Subcutaneous abdominal adipose tissue (tissue), 5 donors: ENCODE measurements around the gene HAS3.

Source experiments
- H3K27ac ChIP-seq: one replicate; pipeline ENCODE4 v1.7.0; 2013; ENCODE audit warnings: low read depth, mild to moderate bottlenecking, inconsistent platforms, low read length, moderate library complexity
- H3K27me3 ChIP-seq, 5 donors: one replicate each; pipeline ENCODE4 v1.7.0; 2013; ENCODE audit warnings: low read length in 5 of 5, inconsistent platforms in 1 of 5; ENCODE audit not compliant: control insufficient read depth in 5 of 5, insufficient read depth in 4 of 5
- H3K36me3 ChIP-seq, 5 donors: one replicate each; pipeline ENCODE4 v1.7.0; 2013; ENCODE audit warnings: low read length in 5 of 5; ENCODE audit not compliant: control insufficient read depth in 5 of 5, insufficient read depth in 5 of 5
- H3K4me1 ChIP-seq, 5 donors: one replicate each; pipeline ENCODE4 v1.7.0; 2013; ENCODE audit warnings: low read length in 5 of 5, mild to moderate bottlenecking in 3 of 5, moderate library complexity in 1 of 5; ENCODE audit not compliant: control insufficient read depth in 5 of 5, insufficient read depth in 5 of 5
- H3K4me3 ChIP-seq, 5 donors: one replicate each; pipeline ENCODE4 v1.7.0; 2013; ENCODE audit warnings: low read length in 5 of 5, low read depth in 1 of 5
- H3K9ac ChIP-seq, 5 donors: one replicate each; pipeline ENCODE4 v1.7.0; 2013; ENCODE audit warnings: low read length in 5 of 5, mild to moderate bottlenecking in 4 of 5, moderate library complexity in 3 of 5
- H3K9me3 ChIP-seq, 5 donors: one replicate each; pipeline ENCODE4 v1.7.0; 2013; ENCODE audit warnings: low read length in 5 of 5; ENCODE audit not compliant: control insufficient read depth in 5 of 5
- donor health status: healthy.
- donor health status: healthy.
- donor health status: healthy.
- donor health status: healthy.
- donor health status: healthy.

Gene HAS3

DNA sequence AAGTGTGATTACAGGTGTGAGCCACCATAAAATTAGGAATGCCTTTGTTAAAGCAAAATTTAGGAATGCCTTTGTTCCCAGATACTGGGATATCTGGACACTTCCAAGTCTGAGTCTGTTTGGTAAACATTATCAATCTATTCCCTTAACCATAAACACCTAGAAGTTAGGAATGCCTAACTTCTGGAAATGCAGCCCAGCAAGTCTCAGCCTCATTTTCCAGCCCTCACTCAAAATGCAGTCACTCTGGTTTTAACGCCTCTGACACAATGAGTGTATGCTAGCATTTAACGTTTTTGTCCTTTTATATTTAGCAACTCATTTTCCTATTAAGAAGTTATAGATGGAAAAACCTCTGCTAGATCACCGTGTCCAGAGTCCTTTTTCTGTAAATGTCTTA is 34.4 kb upstream of the HAS3 start:
- H3K9me3 ChIP-seq, result no peaks in the 10 kb centered on the region
- no peak overlapping the region for H3K4me3 ChIP-seq
- H3K27ac ChIP-seq, result no peak overlapping the region
- no peak overlapping the region for H3K9ac ChIP-seq
- H3K36me3 ChIP-seq, result peaks cover 0 to 2% (median 0%) of the 10 kb centered on the region in 5 donors
- peaks cover 0 to 12% (median 3%) of the 10 kb centered on the region in 5 donors for H3K4me1 ChIP-seq
- H3K27me3 ChIP-seq, result no peaks in the 10 kb centered on the region

- H3K27me3 ChIP-seq, result no peaks in the 10 kb centered on the region
- peaks cover 0 to 12% (median 3%) of the 10 kb centered on the region in 5 donors for H3K4me1 ChIP-seq
- no peak overlapping the region for H3K4me3 ChIP-seq
- H3K27ac ChIP-seq, result no peak overlapping the region
- no peak overlapping the region for H3K9ac ChIP-seq
- H3K9me3 ChIP-seq, result no peaks in the 10 kb centered on the region
- H3K36me3 ChIP-seq, result peaks cover 0 to 2% (median 0%) of the 10 kb centered on the region in 5 donors
Measured at GRCh38 chr16:69072640-69072974, 32.8 kb upstream of the HAS3 start.

- H3K9me3 ChIP-seq, result no peaks in the 10 kb centered on the region
- H3K36me3 ChIP-seq, result peaks cover 0 to 2% (median 0%) of the 10 kb centered on the region in 5 donors
- no peak overlapping the region for H3K27ac ChIP-seq
- H3K9ac ChIP-seq, result no peak overlapping the region
- H3K27me3 ChIP-seq, result no peaks in the 10 kb centered on the region
- peaks cover 0 to 12% (median 3%) of the 10 kb centered on the region in 5 donors for H3K4me1 ChIP-seq
- H3K4me3 ChIP-seq, result no peak overlapping the region
Measured at GRCh38 chr16:69073181-69073702, 32.2 kb upstream of the HAS3 start.

DNA sequence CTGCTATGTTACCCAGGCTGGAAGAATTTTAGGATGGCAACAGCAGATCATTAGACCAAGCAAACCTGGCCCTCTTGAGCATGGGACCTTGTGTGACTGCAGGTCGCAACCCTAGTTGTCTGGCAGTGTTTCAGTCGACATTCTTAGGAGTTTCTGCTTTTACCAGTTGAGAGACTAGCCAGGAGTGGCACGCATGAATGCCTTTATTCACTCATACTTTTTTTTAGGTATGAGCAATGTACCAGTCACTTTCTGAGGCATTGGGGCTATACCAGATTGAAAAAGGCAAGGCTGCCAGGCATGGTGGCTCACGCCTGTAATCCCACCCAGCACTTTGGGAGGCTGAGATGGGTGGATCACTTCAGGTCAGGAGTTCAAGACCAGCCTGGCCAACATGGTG is 28.2 kb upstream of the HAS3 start:
- no peaks in the 10 kb centered on the region for H3K9me3 ChIP-seq
- no peaks in the 10 kb centered on the region for H3K36me3 ChIP-seq
- no peak overlapping the region for H3K27ac ChIP-seq
- no peak overlapping the region for H3K9ac ChIP-seq
- no peak overlapping the region for H3K4me3 ChIP-seq
- H3K27me3 ChIP-seq, result no peaks in the 10 kb centered on the region
- peaks cover 0 to 10% (median 3%) of the 10 kb centered on the region in 5 donors for H3K4me1 ChIP-seq

DNA sequence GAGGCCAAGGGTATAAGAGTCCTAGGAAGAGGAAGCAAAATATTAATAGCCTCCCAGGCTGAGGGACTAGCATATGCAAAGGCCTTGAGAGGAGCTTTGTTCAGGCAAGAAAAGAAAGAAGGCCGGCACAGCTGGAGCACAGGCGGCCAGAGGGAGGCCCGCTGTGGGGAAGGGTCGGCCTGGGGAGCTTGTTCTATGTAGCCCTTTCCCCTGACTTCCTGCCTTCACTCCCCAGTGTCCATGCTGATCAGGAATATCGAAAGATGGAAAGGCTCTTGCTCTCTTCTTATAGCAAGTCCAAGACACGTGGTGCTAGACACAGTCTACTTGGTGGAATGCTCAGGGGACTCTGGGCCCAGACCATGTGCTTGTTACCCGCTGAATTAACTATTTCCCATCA is 27.4 kb upstream of the HAS3 start:
- H3K27ac ChIP-seq, result no peak overlapping the region
- peaks cover 0 to 4% (median 0%) of the 10 kb centered on the region in 5 donors for H3K4me1 ChIP-seq
- H3K36me3 ChIP-seq, result no peaks in the 10 kb centered on the region
- H3K9me3 ChIP-seq, result no peaks in the 10 kb centered on the region
- H3K27me3 ChIP-seq, result no peaks in the 10 kb centered on the region
- no peak overlapping the region for H3K9ac ChIP-seq
- no peak overlapping the region for H3K4me3 ChIP-seq

GRCh38 chr16:69079697-69080096 is 25.8 kb upstream of the HAS3 start:
- Histone ChIP-seq H3K27ac (no peak overlapping the region), H3K9ac (no peak overlapping the region), H3K27me3 (no peaks in the 10 kb centered on the region), H3K36me3 (peaks cover 0 to 15% (median 7%) of the 10 kb centered on the region in 5 donors), H3K4me3 (no peak overlapping the region), H3K9me3 (no peaks in the 10 kb centered on the region), H3K4me1 (no peaks in the 10 kb centered on the region)

DNA sequence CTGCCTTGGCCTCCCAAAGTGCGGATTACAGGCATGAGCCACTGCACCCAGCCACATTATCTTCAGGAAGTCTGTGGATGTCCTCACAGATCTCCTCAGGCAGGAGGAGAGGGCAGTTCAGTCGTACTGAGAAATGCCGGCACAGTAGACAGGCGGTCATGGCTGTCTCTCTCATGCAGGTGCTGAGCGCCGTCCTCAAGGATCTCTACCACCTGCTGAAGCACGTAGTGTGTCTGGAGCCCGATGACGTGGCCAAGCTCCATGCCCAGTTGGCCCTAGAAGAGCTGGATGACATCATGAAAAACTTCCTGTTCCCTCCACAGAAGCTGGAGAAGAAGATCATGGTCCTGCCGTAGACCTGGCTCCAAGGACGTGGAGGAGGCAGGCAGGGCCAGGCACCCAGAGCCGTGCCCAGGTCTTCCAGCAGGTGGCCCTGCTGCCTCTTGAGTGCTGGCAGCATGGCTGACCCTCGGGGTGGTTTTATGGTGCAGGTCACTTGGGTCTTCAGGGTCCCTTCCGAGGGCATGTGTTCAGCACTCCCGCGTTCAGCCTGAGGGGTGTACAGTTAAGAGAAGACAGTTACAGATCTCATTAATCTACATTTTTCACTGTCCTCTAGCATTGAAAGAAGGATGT is 22.0 kb upstream of the HAS3 start:
- H3K27ac ChIP-seq, result no peak overlapping the region
- no peaks in the 10 kb centered on the region for H3K9me3 ChIP-seq
- H3K4me1 ChIP-seq, result peaks cover 0 to 10% (median 2%) of the 10 kb centered on the region in 5 donors
- peaks cover 0 to 19% (median 11%) of the 10 kb centered on the region in 5 donors for H3K36me3 ChIP-seq
- H3K9ac ChIP-seq, result no peak overlapping the region
- no peak overlapping the region for H3K4me3 ChIP-seq
- no peaks in the 10 kb centered on the region for H3K27me3 ChIP-seq

DNA sequence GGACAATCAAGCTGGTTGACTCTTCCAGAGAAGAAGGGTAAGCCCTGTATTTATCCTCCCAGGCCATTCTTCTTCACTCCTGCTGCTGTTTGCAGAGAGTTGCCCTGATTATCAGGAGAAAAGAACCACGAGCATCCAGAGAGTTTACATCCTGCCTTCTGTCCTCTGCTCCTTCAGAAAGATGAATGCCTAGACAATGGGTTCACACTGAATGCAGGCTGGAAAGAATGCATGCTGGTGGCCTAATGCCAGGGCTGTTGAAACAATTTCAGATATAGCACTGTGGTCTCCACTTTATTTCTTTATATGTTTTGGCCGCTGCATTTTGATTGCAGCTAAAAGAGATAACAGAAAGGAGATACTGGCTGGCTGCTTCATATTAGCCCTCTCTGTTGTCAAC is 21.2 kb upstream of the HAS3 start:
- H3K4me1 ChIP-seq, result peaks cover 0 to 18% (median 2%) of the 10 kb centered on the region in 5 donors
- peaks cover 0 to 19% (median 11%) of the 10 kb centered on the region in 5 donors for H3K36me3 ChIP-seq
- H3K27me3 ChIP-seq, result no peaks in the 10 kb centered on the region
- H3K9ac ChIP-seq, result no peak overlapping the region
- H3K27ac ChIP-seq, result no peak overlapping the region
- no peaks in the 10 kb centered on the region for H3K9me3 ChIP-seq
- no peak overlapping the region for H3K4me3 ChIP-seq

GRCh38 chr16:69085032-69085695 is 20.3 kb upstream of the HAS3 start:
- no peaks in the 10 kb centered on the region for H3K9me3 ChIP-seq
- H3K4me3 ChIP-seq, result no peak overlapping the region
- peaks cover 0 to 27% (median 8%) of the 10 kb centered on the region in 5 donors for H3K4me1 ChIP-seq
- no peak overlapping the region for H3K27ac ChIP-seq
- H3K9ac ChIP-seq, result no peak overlapping the region
- H3K27me3 ChIP-seq, result no peaks in the 10 kb centered on the region
- H3K36me3 ChIP-seq, result peaks cover 0 to 19% (median 11%) of the 10 kb centered on the region in 5 donors

- Histone ChIP-seq H3K36me3 (peaks cover 0 to 19% (median 11%) of the 10 kb centered on the region in 5 donors), H3K27ac (no peak overlapping the region), H3K4me3 (no peak overlapping the region), H3K9ac (no peak overlapping the region), H3K27me3 (no peaks in the 10 kb centered on the region), H3K9me3 (no peaks in the 10 kb centered on the region), H3K4me1 (peaks cover 0 to 30% (median 8%) of the 10 kb centered on the region in 5 donors)
Measured at GRCh38 chr16:69087161-69087581, 18.3 kb upstream of the HAS3 start.
